GM23248 (cell line): Measurements from ENCODE around the gene HELZ2.

Experiments
- EZH2 ChIP-seq: fragments of 200-600 bp; sonication (generic); IDR thresholded peaks from 2 replicates; pipeline ENCODE4 v1.6.1; 2018; ENCODE audit warnings: antibody characterized with exemption, mild to moderate bottlenecking; ENCODE audit not compliant: insufficient read depth, poor library complexity, severe bottlenecking
- EZH2phosphoT487 ChIP-seq: fragments of 200-600 bp; sonication (generic); IDR thresholded peaks from 2 replicates; pipeline ENCODE4 v1.6.1; 2018; ENCODE audit warnings: antibody characterized with exemption, moderate library complexity, mild to moderate bottlenecking, low read depth; ENCODE audit not compliant: insufficient read depth

- TF ChIP-seq EZH2 (no peak), EZH2phosphoT487 (no peak)
Measured at GRCh38 chr20:63556873-63557478, 17.1 kb downstream of the HELZ2 start.
